Stimulated activated naive CD8-positive, alpha-beta T cell treated with anti-CD3 and anti-CD28 coated beads, Interleukin-15, Interleukin-2, amounts not matched to agents 100 U/mL and 50 U/mL, for 24 hours (primary cell): ENCODE measurements around the gene NPB.

ENCODE experiments used
- ATAC-seq: fragments of 150-1000 bp; cut with Tn5 transposase; one replicate; pipeline ENCODE4 v1.10.0; 2021
- DNase-seq: peaks from one replicate; pipeline ENCODE4 v3.0.0; 2021

The NPB gene

GRCh38 chr17:81926451-81927151 lies 24.6 kb downstream of the NPB start:
- ATAC-seq (peak; percentile 16), DNase-seq (peak; percentile 73)

GRCh38 chr17:81927152-81927652 lies 25.2 kb downstream of the NPB start:
- DNase-seq = no peak
- no peak for ATAC-seq

GRCh38 chr17:81927653-81928543 lies 25.9 kb downstream of the NPB start, which contains the start of gene MAFG:
Gene MAFG (minus strand): TSS chr17:81927735. CDS start chr17:81923185, 4,550 bp downstream.
- DNase-seq (peak; percentile 93), ATAC-seq (peak; percentile 66)

GRCh38 chr17:81928544-81929252 lies 26.7 kb downstream of the NPB start:
- peak; percentile 29 for DNase-seq
- no peak for ATAC-seq

- DNase-seq = no peak
- no peak for ATAC-seq
Observed at GRCh38 chr17:81929253-81930141, 27.5 kb downstream of the NPB start.

- ATAC-seq (no peak), DNase-seq (peak; percentile 37)
Observed at GRCh38 chr17:81930142-81931125, 28.4 kb downstream of the NPB start.

GRCh38 chr17:81931189-81931556 lies 29.1 kb downstream of the NPB start:
- ATAC-seq = no peak

GRCh38 chr17:81931557-81932332 lies 29.7 kb downstream of the NPB start:
- ATAC-seq = no peak
- DNase-seq = no peak

More at GRCh38 chr17:81931189-81931556, 29.1 kb downstream of the NPB start:
- DNase-seq = no peak

- ATAC-seq = no peak
- no peak for DNase-seq
Observed at GRCh38 chr17:81932333-81932983, 30.4 kb downstream of the NPB start.

GRCh38 chr17:81933178-81933699 lies 31.2 kb downstream of the NPB start:
- ATAC-seq (no peak), DNase-seq (no peak)

- no peak for DNase-seq
- no peak for ATAC-seq
Observed at GRCh38 chr17:81934098-81934757, 32.2 kb downstream of the NPB start.

- ATAC-seq = no peak
- no peak for DNase-seq
Observed at GRCh38 chr17:81934850-81935708, 33.0 kb downstream of the NPB start.

- no peak for DNase-seq
- ATAC-seq = no peak
Observed at GRCh38 chr17:81935709-81936084, 33.7 kb downstream of the NPB start.

- DNase-seq = no peak
- ATAC-seq = no peak
Observed at GRCh38 chr17:81939218-81939617, 37.2 kb downstream of the NPB start.

GRCh38 chr17:81939881-81940385 lies 37.9 kb downstream of the NPB start:
- ATAC-seq = no peak
- DNase-seq = no peak

- ATAC-seq (no peak), DNase-seq (no peak)
Observed at GRCh38 chr17:81940538-81941483, 38.8 kb downstream of the NPB start.
